ENCODE measurements around the gene NACC2.
"Not testable (repeated sequence)": the region's sequence is repeated elsewhere in the genome, so short reads cannot be mapped to it uniquely, and the experiment has no call there.

NACC2 gene

GRCh38 chr9:135979547-135980166 is 115.4 kb downstream of the NACC2 start:
- DNase-seq (ENCODE audit: low read depth, low spot score): no peak

GRCh38 chr9:135978642-135979546 is 116.2 kb downstream of the NACC2 start:
- no peak for DNase-seq (ENCODE audit: low read depth, low spot score)

- DNase-seq (ENCODE audit: low read depth, low spot score): no peak
Measured at GRCh38 chr9:135976944-135977343, 118.1 kb downstream of the NACC2 start.

- DNase-seq (ENCODE audit: low read depth, low spot score): no peak
Measured at GRCh38 chr9:135976531-135976930, 118.6 kb downstream of the NACC2 start.

GRCh38 chr9:135975834-135976233 is 119.3 kb downstream of the NACC2 start:
- no peak for DNase-seq (ENCODE audit: low read depth, low spot score)

GRCh38 chr9:135974220-135974573 is 120.9 kb downstream of the NACC2 start:
- DNase-seq (ENCODE audit: low read depth, low spot score): no peak

GRCh38 chr9:135973277-135974219 is 121.5 kb downstream of the NACC2 start:
- DNase-seq (ENCODE audit: low read depth, low spot score): no peak

- DNase-seq (ENCODE audit: low read depth, low spot score): no peak
Measured at GRCh38 chr9:135971892-135972291, 123.2 kb downstream of the NACC2 start.

GRCh38 chr9:135971111-135971766 is 123.8 kb downstream of the NACC2 start:
- no peak for DNase-seq (ENCODE audit: low read depth, low spot score)

- no peak for DNase-seq (ENCODE audit: low read depth, low spot score)
Measured at GRCh38 chr9:135970128-135970815, 124.8 kb downstream of the NACC2 start.

- no peak for DNase-seq (ENCODE audit: low read depth, low spot score)
Measured at GRCh38 chr9:135969064-135969683, 125.9 kb downstream of the NACC2 start.

- DNase-seq (ENCODE audit: low read depth, low spot score): no peak
Measured at GRCh38 chr9:135968601-135969000, 126.5 kb downstream of the NACC2 start.

GRCh38 chr9:135968083-135968476 is 127.0 kb downstream of the NACC2 start:
- no peak for DNase-seq (ENCODE audit: low read depth, low spot score)

GRCh38 chr9:135966916-135967260 is 128.2 kb downstream of the NACC2 start:
- not testable (repeated sequence) for DNase-seq (ENCODE audit: low read depth, low spot score)

GRCh38 chr9:135965124-135965756 is 129.8 kb downstream of the NACC2 start:
- no peak for DNase-seq (ENCODE audit: low read depth, low spot score)

GRCh38 chr9:135963938-135964337 is 131.2 kb downstream of the NACC2 start:
- DNase-seq (ENCODE audit: low read depth, low spot score): no peak

- DNase-seq (ENCODE audit: low read depth, low spot score): no peak
Measured at GRCh38 chr9:135963338-135963737, 131.8 kb downstream of the NACC2 start.

GRCh38 chr9:135962696-135963307 is 132.3 kb downstream of the NACC2 start:
- no peak for DNase-seq (ENCODE audit: low read depth, low spot score)

- no peak for DNase-seq (ENCODE audit: low read depth, low spot score)
Measured at GRCh38 chr9:135961811-135962695, 133.0 kb downstream of the NACC2 start.

Measured in smooth muscle cell of the brain vasculature (primary cell).